Ishikawa (cell line): ENCODE data around the gene SLC16A2.

ENCODE experiments used
- CEBPB ChIP-seq: IDR thresholded peaks from 2 replicates; pipeline ENCODE4 v1.6.1; 2012
- CREB1 ChIP-seq: IDR thresholded peaks from 2 replicates; pipeline ENCODE4 v1.6.1; 2012; ENCODE audit warnings: low read depth
- EGR1 ChIP-seq: IDR thresholded peaks from 2 replicates; pipeline ENCODE4 v1.6.1; 2012
- EP300 ChIP-seq: IDR thresholded peaks from 2 replicates; pipeline ENCODE4 v1.6.1; 2012; ENCODE audit warnings: borderline replicate concordance
- FOXM1 ChIP-seq: IDR thresholded peaks from 2 replicates; pipeline ENCODE4 v1.6.1; 2012; ENCODE audit warnings: low read depth, borderline replicate concordance
- NFIC ChIP-seq: IDR thresholded peaks from 2 replicates; pipeline ENCODE4 v1.6.1; 2012
- RAD21 ChIP-seq: IDR thresholded peaks from 2 replicates; pipeline ENCODE4 v1.6.1; 2012; ENCODE audit warnings: low read depth
- TAF1 ChIP-seq: IDR thresholded peaks from 2 replicates; pipeline ENCODE4 v1.6.1; 2012; ENCODE audit warnings: low read depth, mild to moderate bottlenecking
- TCF12 ChIP-seq: IDR thresholded peaks from 2 replicates; pipeline ENCODE4 v1.6.1; 2012; ENCODE audit warnings: low read depth
- TEAD4 ChIP-seq: IDR thresholded peaks from 2 replicates; pipeline ENCODE4 v1.6.1; 2012
- YY1 ChIP-seq: IDR thresholded peaks from 2 replicates; pipeline ENCODE4 v1.6.1; 2012; ENCODE audit warnings: low read depth
- ZBTB7A ChIP-seq: IDR thresholded peaks from 2 replicates; pipeline ENCODE4 v1.6.1; 2012; ENCODE audit warnings: low read depth
- TF ChIP-seq, protein P1 (sequence below): IDR thresholded peaks from 2 replicates; pipeline ENCODE4 v1.6.1; 2012; ENCODE audit warnings: low read depth, mild to moderate bottlenecking
- TF ChIP-seq, protein P2 (sequence below): IDR thresholded peaks from 2 replicates; pipeline ENCODE4 v1.6.1; 2012
- TF ChIP-seq, protein P3 (sequence below): IDR thresholded peaks from 2 replicates; pipeline ENCODE4 v1.6.1; 2012

Gene SLC16A2

DNA sequence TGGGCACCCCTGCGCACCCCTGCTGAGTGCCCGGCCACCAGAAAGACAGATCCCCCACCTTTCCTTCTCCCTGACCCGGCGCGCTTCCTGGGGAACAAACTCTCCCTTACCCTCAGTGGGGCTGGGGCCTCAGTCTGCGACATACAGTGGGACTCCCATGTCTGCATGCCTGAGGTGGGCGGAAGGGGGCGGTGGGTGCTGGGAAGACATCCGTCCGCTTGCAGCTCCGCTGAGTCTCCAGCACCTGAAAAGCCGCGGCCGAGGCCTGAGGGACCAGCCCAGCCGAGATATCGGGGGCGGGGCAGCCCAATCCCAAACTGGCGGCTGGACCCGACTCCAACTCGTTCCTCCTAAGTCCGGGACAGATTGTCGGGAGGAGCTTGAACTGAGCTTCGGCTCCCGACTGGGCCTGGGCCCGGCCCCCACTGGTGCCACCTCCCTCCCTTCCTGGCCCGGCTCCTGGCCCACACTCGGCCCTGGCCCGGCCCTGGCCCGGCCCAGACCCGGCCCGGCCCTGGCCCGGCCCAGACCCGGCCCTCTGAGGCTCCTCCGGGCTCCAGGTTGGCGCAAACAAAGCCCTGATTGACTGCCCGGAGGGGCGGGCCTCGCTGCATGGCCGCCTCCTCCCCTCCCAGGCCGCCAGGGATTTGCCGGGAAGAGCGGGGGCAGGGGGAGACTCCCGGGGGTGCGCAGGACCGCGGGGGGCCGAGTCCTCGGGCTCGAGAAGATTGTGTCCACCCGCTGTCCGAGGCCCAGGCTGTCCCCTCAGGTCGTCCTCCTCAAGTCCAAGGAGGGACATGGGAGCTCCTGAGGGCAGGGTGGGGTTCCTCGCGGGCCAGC, 877 bp upstream of the SLC16A2 start:
- TF ChIP-seq CEBPB (no peak), RAD21 (no peak), TAF1 (no peak), YY1 (no peak), CREB1 (no peak), ZBTB7A (no peak), EGR1 (no peak)
- TF ChIP-seq, protein P1, sequence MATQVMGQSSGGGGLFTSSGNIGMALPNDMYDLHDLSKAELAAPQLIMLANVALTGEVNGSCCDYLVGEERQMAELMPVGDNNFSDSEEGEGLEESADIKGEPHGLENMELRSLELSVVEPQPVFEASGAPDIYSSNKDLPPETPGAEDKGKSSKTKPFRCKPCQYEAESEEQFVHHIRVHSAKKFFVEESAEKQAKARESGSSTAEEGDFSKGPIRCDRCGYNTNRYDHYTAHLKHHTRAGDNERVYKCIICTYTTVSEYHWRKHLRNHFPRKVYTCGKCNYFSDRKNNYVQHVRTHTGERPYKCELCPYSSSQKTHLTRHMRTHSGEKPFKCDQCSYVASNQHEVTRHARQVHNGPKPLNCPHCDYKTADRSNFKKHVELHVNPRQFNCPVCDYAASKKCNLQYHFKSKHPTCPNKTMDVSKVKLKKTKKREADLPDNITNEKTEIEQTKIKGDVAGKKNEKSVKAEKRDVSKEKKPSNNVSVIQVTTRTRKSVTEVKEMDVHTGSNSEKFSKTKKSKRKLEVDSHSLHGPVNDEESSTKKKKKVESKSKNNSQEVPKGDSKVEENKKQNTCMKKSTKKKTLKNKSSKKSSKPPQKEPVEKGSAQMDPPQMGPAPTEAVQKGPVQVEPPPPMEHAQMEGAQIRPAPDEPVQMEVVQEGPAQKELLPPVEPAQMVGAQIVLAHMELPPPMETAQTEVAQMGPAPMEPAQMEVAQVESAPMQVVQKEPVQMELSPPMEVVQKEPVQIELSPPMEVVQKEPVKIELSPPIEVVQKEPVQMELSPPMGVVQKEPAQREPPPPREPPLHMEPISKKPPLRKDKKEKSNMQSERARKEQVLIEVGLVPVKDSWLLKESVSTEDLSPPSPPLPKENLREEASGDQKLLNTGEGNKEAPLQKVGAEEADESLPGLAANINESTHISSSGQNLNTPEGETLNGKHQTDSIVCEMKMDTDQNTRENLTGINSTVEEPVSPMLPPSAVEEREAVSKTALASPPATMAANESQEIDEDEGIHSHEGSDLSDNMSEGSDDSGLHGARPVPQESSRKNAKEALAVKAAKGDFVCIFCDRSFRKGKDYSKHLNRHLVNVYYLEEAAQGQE, result no peak
- TF ChIP-seq, protein P2, sequence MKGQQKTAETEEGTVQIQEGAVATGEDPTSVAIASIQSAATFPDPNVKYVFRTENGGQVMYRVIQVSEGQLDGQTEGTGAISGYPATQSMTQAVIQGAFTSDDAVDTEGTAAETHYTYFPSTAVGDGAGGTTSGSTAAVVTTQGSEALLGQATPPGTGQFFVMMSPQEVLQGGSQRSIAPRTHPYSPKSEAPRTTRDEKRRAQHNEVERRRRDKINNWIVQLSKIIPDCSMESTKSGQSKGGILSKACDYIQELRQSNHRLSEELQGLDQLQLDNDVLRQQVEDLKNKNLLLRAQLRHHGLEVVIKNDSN, result no peak

DNA sequence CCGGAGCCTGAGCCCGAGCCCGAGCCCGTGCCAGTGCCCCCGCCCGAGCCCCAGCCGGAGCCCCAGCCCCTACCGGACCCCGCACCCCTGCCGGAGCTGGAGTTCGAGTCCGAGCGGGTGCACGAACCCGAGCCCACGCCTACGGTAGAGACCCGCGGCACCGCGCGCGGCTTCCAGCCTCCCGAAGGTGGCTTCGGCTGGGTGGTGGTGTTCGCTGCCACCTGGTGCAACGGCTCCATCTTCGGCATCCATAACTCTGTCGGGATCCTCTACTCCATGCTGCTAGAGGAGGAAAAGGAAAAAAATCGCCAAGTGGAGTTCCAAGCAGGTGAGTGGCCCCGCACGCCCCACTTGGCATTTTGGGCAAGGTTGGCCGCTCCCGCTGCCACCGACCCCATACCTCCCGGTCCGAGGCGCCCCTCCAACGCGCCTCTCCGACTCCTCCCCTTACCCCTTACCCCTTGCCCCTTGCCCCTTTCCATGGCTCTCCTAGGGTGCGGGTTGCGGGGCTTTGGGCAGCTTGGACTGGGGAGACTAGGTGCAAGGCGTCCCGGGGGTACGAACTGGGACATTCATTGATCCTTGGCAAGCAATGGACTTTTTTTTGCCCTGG, 553 bp downstream of the SLC16A2 start:
- no peak for TF ChIP-seq EGR1
- TF ChIP-seq TCF12, result no peak
- TF ChIP-seq, protein P3, sequence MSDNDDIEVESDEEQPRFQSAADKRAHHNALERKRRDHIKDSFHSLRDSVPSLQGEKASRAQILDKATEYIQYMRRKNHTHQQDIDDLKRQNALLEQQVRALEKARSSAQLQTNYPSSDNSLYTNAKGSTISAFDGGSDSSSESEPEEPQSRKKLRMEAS, result no peak
- TF ChIP-seq TEAD4, result no peak
- TF ChIP-seq YY1, result no peak
- TF ChIP-seq EP300, result no peak
- TF ChIP-seq, protein P2, result no peak
- no peak for TF ChIP-seq ZBTB7A

DNA sequence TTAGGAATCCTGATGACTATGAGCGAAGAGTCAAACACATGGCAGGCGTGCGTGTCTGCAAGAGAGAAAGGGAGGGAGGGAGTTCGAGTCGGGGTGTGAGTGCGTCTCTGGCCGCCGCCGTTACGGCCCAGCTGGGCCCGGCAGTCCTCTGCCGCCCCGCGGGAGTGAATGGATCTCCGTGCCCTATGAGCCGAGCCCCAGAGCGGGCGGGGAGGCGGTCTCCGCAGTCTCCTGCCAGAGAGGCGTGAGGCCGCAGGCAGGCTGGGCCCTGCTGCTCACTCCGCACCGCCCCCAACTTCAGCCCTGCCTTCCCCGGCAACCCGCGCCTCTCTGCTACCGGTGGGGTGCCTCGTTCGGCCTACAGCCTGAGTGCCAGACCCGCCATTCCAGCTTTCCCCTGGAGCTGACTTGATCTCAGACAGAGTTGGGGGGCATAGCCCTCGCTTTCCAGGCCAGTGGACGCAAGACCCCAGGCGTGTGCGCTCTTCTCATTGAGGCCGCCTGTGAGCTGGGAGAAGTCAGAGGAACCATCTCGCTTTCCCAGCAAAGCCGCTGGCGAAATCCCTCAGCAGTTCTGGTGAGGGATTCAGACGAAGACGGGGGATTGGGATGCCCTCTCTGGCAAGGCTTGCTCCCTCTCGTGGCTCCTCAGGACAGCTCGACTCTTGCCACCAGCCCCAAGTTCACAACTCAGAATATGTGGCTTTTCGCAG, 1.4 kb downstream of the SLC16A2 start:
- TF ChIP-seq CREB1 (no peak), TAF1 (no peak)

DNA sequence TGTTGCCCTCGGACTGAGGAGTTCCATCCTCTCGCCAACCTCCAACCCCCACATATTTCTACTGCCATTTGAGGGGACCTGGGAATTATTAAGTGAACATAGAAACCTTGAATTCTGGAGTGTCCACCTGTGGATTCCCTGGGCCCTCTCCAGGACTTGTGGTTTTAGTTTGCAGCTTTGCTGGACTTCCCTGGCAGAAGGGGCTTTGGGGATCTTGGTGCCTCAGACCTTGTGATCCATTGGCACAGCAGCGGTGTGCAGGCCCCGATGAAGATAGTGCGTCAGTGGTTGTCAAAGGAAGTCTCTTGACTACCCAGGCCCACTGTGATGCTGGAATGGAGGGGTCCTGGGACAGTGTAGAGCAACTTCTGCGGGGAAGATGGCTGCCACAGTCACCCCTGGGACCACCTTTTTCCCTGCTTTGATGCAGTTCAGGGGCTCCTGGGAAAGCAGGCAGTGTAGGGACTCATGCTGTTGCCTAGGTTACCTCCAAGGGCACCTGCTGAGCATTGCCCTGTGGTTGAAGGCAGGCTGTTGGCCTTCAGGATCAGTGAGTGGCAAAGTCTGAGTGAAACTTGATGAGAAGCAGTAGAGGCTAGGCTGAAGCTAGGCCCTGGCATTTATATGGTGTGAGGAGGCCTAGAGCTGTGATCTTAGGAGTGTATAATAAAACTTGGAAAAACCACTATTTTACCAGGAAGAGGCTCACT, 2.2 kb downstream of the SLC16A2 start:
- TF ChIP-seq TCF12 (no peak), FOXM1 (no peak), NFIC (no peak), RAD21 (no peak), TAF1 (no peak), EGR1 (no peak), TEAD4 (no peak), EP300 (no peak), ZBTB7A (no peak), YY1 (no peak)
- TF ChIP-seq, protein P3, result no peak
- TF ChIP-seq, protein P1, result no peak

DNA sequence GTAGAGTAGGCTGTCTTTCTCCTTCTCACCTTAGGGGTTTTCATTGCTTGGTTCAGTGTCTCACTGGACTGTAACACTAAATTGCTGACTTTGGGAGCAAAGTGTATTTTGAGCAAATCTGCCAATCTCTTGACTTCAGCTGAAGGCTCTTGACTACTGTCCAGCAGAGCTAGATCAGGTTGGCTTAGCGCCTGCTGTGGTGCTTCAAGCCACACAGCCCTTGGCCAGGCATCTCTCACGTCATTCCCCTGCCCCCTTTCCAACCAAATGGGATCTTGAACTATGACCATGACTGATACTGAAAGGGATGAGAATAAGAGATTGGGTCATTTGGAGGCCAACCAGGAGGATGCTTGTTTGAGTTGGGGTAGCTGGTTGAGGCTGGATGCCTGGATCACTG, 4.8 kb downstream of the SLC16A2 start:
- TF ChIP-seq, protein P1, result no peak
- no peak for TF ChIP-seq TCF12
- TF ChIP-seq, protein P3, result no peak
- TF ChIP-seq TAF1, result no peak
- TF ChIP-seq EP300, result no peak
- TF ChIP-seq EGR1, result no peak
- no peak for TF ChIP-seq FOXM1
- TF ChIP-seq CEBPB, result no peak
- TF ChIP-seq, protein P2, result no peak
- TF ChIP-seq CREB1, result no peak
- no peak for TF ChIP-seq YY1
- TF ChIP-seq NFIC, result no peak
- no peak for TF ChIP-seq TEAD4
- TF ChIP-seq RAD21, result no peak
- no peak for TF ChIP-seq ZBTB7A
